Breast epithelium (tissue), 4 donors: ENCODE data around the gene ATP2B2. TPM values are rescaled to one million over a fixed set of nuclear protein-coding genes. Genes with fewer than 3 reads are reported as not detected.

ENCODE experiments used
- DNase-seq, 2 donors: peaks; one replicate each; pipeline ENCODE4 v3.0.0-alpha.2; 2019; ENCODE audit warnings: low spot score in 2 of 2
- H3K27ac ChIP-seq, 2 donors: fragments of 200-600 bp; sonication (generic) in 1 of 2; one replicate each; pipeline ENCODE4 v1.5.1; 2016 to 2019; ENCODE audit warnings: mild to moderate bottlenecking in 1 of 2
- H3K27me3 ChIP-seq, 2 donors: fragments of 200-600 bp; sonication (generic) in 1 of 2; one replicate each; pipeline versions ENCODE4 v1.5.1 to v1.6.0; 2017 to 2019; ENCODE audit warnings: control low read depth in 1 of 2, mild to moderate bottlenecking in 1 of 2
- H3K36me3 ChIP-seq: fragments of 200-600 bp; one replicate; pipeline ENCODE4 v1.5.1; 2019
- H3K4me1 ChIP-seq, 2 donors: fragments of 200-600 bp; sonication (generic); one replicate each; pipeline ENCODE4 v1.5.1; 2016 to 2019; ENCODE audit warnings: control low read depth in 1 of 2
- H3K4me3 ChIP-seq, 3 donors: fragments of 200-600 bp; sonication (generic); 1 replicate in 2 of 3; 2 replicates in 1 of 3; pipeline ENCODE4 v1.5.1; 2016 to 2019; ENCODE audit warnings: mild to moderate bottlenecking in 3 of 3, moderate library complexity in 2 of 3
- H3K9me3 ChIP-seq, 2 donors: fragments of 200-600 bp; sonication (generic) in 1 of 2; one replicate each; pipeline ENCODE4 v1.5.1; 2016 to 2019; ENCODE audit warnings: control low read depth in 1 of 2
- POLR2A ChIP-seq: fragments of 450-650 bp; IDR thresholded peaks from one replicate; pipeline ENCODE4 v1.6.1; 2016; ENCODE audit warnings: antibody characterized with exemption, mild to moderate bottlenecking, moderate library complexity
- POLR2AphosphoS5 ChIP-seq, 3 donors: sonication (generic); formaldehyde crosslinking; IDR thresholded peaks; one replicate each; pipeline ENCODE4 v1.6.1; 2017; ENCODE audit warnings: antibody characterized with exemption in 3 of 3
- intact Hi-C: fragments of 100-400 bp; cut with DNase I; formaldehyde crosslinking; loops from one replicate; pipeline ENCODE4 v1.15.1; 2023; ENCODE audit warnings: low total_unique reads
- total RNA-seq, 3 donors: library from RNA; depleted of rRNA; stranded (reverse); fragments of >200 nt; gene quantifications; one replicate each; pipeline ENCODE4 v1.1.0, GENCODE V29; 2016
- TF ChIP-seq, protein P1 (sequence below), 3 donors: fragments of 450-650 bp; IDR thresholded peaks; one replicate each; pipeline ENCODE4 v1.5.1; 2016 to 2017; ENCODE audit warnings: antibody characterized with exemption in 3 of 3, mild to moderate bottlenecking in 3 of 3, moderate library complexity in 3 of 3

ATP2B2 gene
- total RNA-seq, 3 donors from 2014 or later, result under 0.01 to 0.15 TPM; not detected in 1

DNA sequence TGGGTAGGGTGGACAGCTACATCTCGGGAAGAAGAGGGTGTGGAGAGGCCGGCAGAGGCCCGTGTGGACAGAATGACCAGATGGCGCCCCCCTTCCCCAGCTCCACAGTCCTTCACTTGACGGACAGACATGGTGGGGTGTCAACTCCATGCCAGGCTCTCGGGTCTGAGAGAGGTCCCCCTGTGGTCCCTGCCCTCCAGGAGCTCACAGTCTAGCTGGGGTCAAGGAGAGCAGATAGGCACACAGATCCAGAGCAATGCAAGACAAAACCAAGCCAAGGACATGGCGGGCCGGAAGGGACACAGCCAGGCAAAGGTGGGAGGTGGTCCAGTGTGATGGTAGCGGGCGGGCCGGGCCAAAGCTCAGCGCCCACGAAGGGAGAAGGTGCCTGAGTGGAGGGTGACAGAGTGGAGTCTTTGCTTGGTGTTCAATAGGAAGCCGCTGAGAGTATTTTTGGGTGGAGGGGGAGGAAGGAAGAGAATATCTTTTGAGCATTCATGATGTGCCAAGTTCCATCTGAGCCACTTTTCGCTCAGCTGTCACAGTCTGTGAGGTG, 112.4 kb downstream of the ATP2B2 start:
- DNase-seq, result no peak
- Histone ChIP-seq H3K4me1 (peaks cover 3 to 8% of the 10 kb centered on the region in 2 donors), H3K4me3 (no peak overlapping the region), H3K27ac (no peak overlapping the region), H3K9me3 (peaks cover 15 to 28% of the 10 kb centered on the region in 2 donors), H3K27me3 (no peaks in the 10 kb centered on the region), H3K36me3 (no peaks in the 10 kb centered on the region)
- TF ChIP-seq POLR2A, result no peak
- TF ChIP-seq POLR2AphosphoS5 (IDR thresholded peaks at IDR 0.05), result no peak
- TF ChIP-seq, protein P1, sequence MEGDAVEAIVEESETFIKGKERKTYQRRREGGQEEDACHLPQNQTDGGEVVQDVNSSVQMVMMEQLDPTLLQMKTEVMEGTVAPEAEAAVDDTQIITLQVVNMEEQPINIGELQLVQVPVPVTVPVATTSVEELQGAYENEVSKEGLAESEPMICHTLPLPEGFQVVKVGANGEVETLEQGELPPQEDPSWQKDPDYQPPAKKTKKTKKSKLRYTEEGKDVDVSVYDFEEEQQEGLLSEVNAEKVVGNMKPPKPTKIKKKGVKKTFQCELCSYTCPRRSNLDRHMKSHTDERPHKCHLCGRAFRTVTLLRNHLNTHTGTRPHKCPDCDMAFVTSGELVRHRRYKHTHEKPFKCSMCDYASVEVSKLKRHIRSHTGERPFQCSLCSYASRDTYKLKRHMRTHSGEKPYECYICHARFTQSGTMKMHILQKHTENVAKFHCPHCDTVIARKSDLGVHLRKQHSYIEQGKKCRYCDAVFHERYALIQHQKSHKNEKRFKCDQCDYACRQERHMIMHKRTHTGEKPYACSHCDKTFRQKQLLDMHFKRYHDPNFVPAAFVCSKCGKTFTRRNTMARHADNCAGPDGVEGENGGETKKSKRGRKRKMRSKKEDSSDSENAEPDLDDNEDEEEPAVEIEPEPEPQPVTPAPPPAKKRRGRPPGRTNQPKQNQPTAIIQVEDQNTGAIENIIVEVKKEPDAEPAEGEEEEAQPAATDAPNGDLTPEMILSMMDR (IDR thresholded peaks at IDR 0.05), result no peak
- intact Hi-C loops, result no loop called here

GRCh38 chr3:10392244-10392643, 113.1 kb downstream of the ATP2B2 start:
- Histone ChIP-seq H3K9me3 (peaks cover 23 to 36% of the 10 kb centered on the region in 2 donors), H3K4me3 (no peak overlapping the region), H3K36me3 (no peaks in the 10 kb centered on the region), H3K27ac (no peak overlapping the region), H3K27me3 (no peaks in the 10 kb centered on the region), H3K4me1 (peaks cover 3 to 8% of the 10 kb centered on the region in 2 donors)
- intact Hi-C loops, result no loop called here
- DNase-seq, result no peak
- TF ChIP-seq POLR2AphosphoS5 (IDR thresholded peaks at IDR 0.05) (no peak), POLR2A (no peak)
- TF ChIP-seq, protein P1 (IDR thresholded peaks at IDR 0.05), result no peak

DNA sequence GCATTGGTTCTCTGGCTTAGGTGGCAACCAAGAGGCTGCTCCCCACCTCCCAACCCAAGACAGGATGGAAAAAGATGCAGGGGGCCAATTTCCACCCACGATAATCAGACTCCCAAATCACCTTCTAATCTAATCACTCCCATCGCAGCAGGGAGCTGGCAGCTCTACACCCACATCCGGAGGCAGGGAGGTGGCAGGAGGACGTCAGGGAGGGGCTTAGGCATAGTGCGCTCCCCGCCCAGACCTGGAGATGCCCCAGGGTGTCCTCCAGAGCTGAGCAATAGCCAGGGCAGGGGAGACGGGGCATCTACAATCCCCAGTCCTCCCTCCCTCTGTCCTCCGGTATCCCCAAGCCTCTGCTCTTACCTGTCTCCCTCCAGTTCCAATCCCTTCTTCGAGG, 114.0 kb downstream of the ATP2B2 start:
- intact Hi-C loops, result no loop called here

DNA sequence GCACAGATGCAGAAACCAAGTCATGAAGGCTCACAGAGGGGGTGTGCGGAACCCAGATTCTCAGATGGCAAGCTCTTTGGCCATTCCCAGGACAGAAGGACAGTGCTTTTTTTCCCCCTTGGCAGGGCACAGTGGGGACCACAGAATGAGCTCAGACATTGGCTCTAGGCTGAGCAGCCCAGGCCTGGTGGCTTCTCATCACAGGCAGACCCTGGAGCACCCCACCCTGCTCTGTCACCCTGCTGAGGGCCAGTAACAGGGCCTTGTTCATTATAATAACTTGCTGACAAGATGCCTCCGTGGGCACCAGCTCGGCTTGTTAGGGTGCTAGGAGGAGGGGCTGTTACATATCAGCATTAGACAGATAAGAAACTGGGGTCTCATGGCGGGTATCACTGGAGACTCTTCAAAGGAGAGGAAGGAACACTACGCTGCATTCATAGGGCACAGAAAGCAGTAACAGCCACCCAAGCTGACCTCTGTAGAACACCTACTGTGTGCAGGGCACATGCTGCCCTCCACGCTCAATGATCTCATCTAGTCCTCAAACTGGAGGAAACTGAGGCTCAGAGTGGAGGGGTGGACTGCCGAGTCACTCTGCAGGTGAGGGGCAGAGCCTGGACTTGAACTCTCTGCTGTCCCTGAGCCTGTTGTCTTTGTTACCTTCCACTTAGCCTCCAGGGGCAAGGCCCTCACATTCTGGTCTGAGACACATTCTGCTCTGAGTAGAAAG, 114.6 kb downstream of the ATP2B2 start:
- H3K27me3 ChIP-seq, result no peaks in the 10 kb centered on the region
- no peak overlapping the region for H3K27ac ChIP-seq
- TF ChIP-seq POLR2A (no peak), POLR2AphosphoS5 (IDR thresholded peaks at IDR 0.05) (no peak)
- TF ChIP-seq, protein P1 (IDR thresholded peaks at IDR 0.05), result no peak
- H3K4me1 ChIP-seq, result no peaks in the 10 kb centered on the region
- H3K36me3 ChIP-seq, result no peaks in the 10 kb centered on the region
- H3K4me3 ChIP-seq, result no peak overlapping the region
- peaks cover 37 to 50% of the 10 kb centered on the region in 2 donors for H3K9me3 ChIP-seq
- intact Hi-C loops, result no loop called here
- no peak for DNase-seq

More for the DNA sequence above, 114.0 kb downstream of the ATP2B2 start:
- H3K27me3 ChIP-seq, result no peaks in the 10 kb centered on the region
- H3K27ac ChIP-seq, result no peak overlapping the region
- no peak for DNase-seq
- TF ChIP-seq, protein P1 (IDR thresholded peaks at IDR 0.05), result no peak
- peaks cover 31 to 44% of the 10 kb centered on the region in 2 donors for H3K9me3 ChIP-seq
- peaks cover 3 to 5% of the 10 kb centered on the region in 2 donors for H3K4me1 ChIP-seq
- no peaks in the 10 kb centered on the region for H3K36me3 ChIP-seq
- H3K4me3 ChIP-seq, result no peak overlapping the region

DNA sequence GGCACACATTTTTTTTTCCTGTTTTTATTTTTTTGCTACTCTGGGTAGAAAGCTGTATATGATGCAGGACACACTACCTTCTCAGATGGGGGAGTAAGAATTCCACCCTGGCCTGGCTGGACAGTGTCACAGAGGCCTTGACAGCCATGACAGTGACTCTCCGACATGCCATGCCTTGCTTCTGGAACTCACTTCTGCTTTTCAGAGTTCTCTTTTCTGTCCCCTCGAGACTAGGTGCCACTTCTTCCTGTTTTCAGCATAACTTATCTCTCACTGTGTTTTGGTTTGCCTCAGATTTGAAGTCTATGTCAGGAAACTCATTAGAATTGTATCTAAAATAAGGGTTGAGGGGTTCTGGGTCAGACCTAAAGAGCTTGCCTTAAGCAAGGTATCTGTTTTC, 115.4 kb downstream of the ATP2B2 start:
- no peak overlapping the region for H3K27ac ChIP-seq
- no peak for DNase-seq
- no peaks in the 10 kb centered on the region for H3K4me1 ChIP-seq
- intact Hi-C loops, result no loop called here
- H3K36me3 ChIP-seq, result no peaks in the 10 kb centered on the region
- peaks cover 37 to 51% of the 10 kb centered on the region in 2 donors for H3K9me3 ChIP-seq
- no peak for TF ChIP-seq POLR2AphosphoS5 (IDR thresholded peaks at IDR 0.05)
- TF ChIP-seq, protein P1 (IDR thresholded peaks at IDR 0.05), result no peak
- no peak for TF ChIP-seq POLR2A
- H3K27me3 ChIP-seq, result no peaks in the 10 kb centered on the region
- no peak overlapping the region for H3K4me3 ChIP-seq
